ENCODE data around the gene TAF1L. TPM values are rescaled to one million over a fixed set of nuclear protein-coding genes. Genes with fewer than 3 reads are reported as not detected.

The TAF1L gene
- total RNA-seq, 1 donor from 2014 or later, result not detected

DNA sequence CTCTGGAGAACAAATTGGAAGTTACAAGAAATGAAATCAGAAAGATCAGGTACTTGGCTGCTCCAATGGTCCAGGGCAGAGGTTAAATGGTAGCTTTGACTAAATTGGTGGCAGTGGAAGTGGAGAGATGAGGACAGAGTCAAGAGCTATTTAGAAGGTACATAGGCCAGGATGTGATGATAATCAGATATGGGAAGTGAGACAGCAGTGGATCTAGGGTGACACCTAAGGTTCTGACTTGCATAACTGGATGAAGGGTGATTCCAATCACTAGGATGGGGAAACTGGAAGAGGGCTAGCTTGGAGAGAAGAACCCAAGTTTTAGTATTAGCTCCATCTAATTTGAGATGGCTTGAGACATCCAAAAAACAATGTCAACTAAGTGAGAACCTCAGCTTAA, 38.5 kb downstream of the TAF1L start:
- ATAC-seq (ENCODE audit: poor library complexity) (no peak), DNase-seq (no peak)
- intact Hi-C loops (cut with DNase I), result no loop called here

- intact Hi-C loops (cut with DNase I), result no loop called here
- DNase-seq, result no peak
- ATAC-seq (ENCODE audit: poor library complexity), result no peak
These were observed 39.2 kb downstream of the TAF1L start for GRCh38 chr9:32596096-32596865.

GRCh38 chr9:32590898-32591297, 44.6 kb downstream of the TAF1L start:
- no peak for ATAC-seq (ENCODE audit: poor library complexity)
- intact Hi-C loops (cut with DNase I), result loop anchor here (5.0 kb wide), 1 partner anchor 224 kb away; no protein-coding TSS in a partner anchor
- no peak for DNase-seq

DNA sequence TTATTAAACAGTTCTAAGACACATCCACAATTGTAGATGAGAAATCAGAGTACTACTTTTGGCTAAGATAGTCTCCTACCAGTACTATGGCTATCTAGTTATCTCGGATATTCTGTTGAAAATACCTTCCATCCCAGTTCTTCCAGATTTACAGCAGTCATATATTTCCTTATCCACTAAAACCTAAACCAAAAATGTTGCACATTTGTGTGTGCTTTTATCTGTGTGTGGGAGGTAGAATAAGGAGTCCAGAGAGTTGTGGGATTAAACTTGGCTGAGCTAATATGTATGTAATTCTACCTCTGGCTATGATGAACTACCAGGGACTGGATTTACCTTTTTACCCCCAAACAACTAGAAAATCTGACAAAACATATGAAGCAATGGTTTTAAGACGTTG, 45.0 kb downstream of the TAF1L start:
- intact Hi-C loops (cut with DNase I), result loop anchor here (5.0 kb wide), 1 partner anchor 223 kb away; no protein-coding TSS in a partner anchor
- no peak for DNase-seq
- no peak for ATAC-seq (ENCODE audit: poor library complexity)

- ATAC-seq (ENCODE audit: poor library complexity), result no peak
- intact Hi-C loops (cut with DNase I), result no loop called here
- DNase-seq, result no peak
These were observed 46.3 kb downstream of the TAF1L start for GRCh38 chr9:32589083-32589723.

- intact Hi-C loops (cut with DNase I), result no loop called here
- DNase-seq, result no peak
- no peak for ATAC-seq (ENCODE audit: poor library complexity)
These were observed 47.6 kb downstream of the TAF1L start for GRCh38 chr9:32587901-32588300.

DNA sequence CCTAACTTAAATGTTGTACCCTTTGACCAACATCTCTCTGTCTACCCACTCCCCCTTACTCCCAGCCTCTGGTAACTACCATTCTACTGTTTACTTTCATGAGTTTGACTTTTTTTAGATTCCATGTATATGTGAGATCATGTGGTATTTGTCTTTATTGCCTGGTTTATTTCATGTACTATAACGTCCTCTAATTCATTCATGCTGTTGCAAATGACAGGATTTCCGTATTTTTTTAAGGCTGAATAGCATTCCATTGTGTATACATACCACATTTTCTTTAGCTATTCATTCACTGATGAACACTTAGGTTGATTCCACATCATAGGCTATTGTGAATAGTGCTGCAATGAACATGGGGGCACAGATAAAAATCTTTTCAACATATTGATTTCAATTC, 50.7 kb downstream of the TAF1L start:
- DNase-seq, result no peak
- intact Hi-C loops (cut with DNase I), result no loop called here
- no peak for ATAC-seq (ENCODE audit: poor library complexity)

DNA sequence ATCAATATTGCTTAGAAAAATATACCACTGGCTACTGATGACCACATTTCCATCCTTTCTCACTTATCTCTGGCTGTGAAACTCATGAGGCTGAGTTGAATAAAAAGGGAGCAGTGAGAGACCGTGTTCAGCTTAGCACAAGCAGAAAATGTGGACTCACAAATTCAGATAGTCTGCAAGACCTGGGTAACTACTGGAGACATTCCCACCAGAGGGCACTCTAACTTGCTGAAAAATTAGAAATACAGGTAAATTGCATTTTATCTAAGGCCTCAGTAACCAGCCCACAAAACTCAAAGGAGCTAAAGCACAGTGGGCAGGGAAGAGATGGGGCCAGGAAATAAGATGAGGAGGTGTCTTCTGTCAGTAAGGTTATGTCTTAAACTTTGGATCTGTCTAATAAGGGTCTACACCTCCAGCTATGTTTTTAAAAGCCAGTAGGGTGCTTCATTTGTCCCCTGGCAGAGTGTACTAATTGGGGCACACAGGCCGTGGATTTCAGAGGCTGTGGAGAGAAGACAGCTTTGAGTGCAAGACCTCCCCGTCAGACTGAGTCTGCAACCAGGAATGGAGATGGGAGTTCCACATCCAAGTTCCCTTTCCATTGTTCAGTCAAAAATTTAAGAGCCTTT, 53.8 kb downstream of the TAF1L start:
- intact Hi-C loops (cut with DNase I), result loop anchor here (2.0 kb wide), 2 partner anchors 203 to 385 kb away; no protein-coding TSS in a partner anchor
- no peak for ATAC-seq (ENCODE audit: poor library complexity)
- no peak for DNase-seq

DNA sequence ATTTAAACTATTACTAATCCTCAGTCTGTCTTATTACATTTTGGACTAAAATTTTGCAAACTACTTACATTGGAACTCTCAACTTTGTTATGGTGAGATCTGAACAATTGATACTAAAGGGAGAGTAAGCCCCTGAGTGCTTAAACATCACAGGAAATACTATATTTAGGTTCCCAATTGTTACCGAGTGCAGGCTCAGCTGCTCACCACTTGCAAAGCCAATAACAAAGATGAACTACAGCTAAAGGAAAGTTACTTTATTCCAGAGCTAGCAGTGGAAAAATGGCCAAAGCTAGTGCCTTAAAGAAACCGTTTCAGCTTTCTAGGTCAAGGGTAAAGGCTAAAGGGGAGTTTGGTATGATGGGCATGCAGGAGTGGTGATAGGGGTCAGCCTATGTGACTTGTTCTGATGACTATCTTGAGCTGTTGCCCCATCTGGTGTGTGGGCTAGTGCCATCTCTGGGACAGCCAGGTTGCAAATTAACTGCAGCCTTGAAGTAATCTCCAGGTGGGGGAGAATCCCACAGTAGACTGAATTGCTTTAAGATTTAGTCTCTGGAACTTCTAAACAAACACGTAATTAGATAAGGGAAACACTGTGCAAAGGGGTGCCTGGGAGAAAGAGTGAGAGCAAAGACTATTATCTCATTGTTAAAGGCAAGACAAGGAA, 54.7 kb downstream of the TAF1L start:
- DNase-seq (no peak), ATAC-seq (ENCODE audit: poor library complexity) (no peak)
- intact Hi-C loops (cut with DNase I), result loop anchor here (2.0 kb wide), 1 partner anchor 202 kb away; no protein-coding TSS in a partner anchor

GRCh38 chr9:32579706-32580331, 55.6 kb downstream of the TAF1L start:
- intact Hi-C loops (cut with DNase I), result loop anchor here (2.0 to 10.0 kb wide), 2 partner anchors 55 to 201 kb away; partner anchors contain the start of gene RIGI
- DNase-seq (peak; percentile 79), ATAC-seq (ENCODE audit: poor library complexity) (peak; percentile 68)

Other genes with a start within 250 kb of the TAF1L start
- gene RIGI, start 109.5 kb downstream of the TAF1L start, total RNA-seq, result 3.1 TPM
- 14.2 TPM for gene SMIM27, start 83.3 kb downstream of the TAF1L start, total RNA-seq
- 7.8 TPM for gene TOPORS, start 83.1 kb downstream of the TAF1L start, total RNA-seq
- 193 TPM for gene NDUFB6, start 62.5 kb downstream of the TAF1L start, total RNA-seq
- not detected for gene TMEM215, start 147.9 kb upstream of the TAF1L start, total RNA-seq